Hematopoietic multipotent progenitor cell treated with erythropoietin and hydrocortisone succinate and interleukin-3 and kit ligand, for 8 days (in vitro differentiated cells): ENCODE data around the gene EYS.
"Not testable (repeated sequence)": the region's sequence is repeated elsewhere in the genome, so short reads cannot be mapped to it uniquely, and the experiment has no call there.

Experiments
- DNase-seq: peaks from one replicate; pipeline ENCODE4 v3.0.0-alpha.2; 2015

EYS gene

DNA sequence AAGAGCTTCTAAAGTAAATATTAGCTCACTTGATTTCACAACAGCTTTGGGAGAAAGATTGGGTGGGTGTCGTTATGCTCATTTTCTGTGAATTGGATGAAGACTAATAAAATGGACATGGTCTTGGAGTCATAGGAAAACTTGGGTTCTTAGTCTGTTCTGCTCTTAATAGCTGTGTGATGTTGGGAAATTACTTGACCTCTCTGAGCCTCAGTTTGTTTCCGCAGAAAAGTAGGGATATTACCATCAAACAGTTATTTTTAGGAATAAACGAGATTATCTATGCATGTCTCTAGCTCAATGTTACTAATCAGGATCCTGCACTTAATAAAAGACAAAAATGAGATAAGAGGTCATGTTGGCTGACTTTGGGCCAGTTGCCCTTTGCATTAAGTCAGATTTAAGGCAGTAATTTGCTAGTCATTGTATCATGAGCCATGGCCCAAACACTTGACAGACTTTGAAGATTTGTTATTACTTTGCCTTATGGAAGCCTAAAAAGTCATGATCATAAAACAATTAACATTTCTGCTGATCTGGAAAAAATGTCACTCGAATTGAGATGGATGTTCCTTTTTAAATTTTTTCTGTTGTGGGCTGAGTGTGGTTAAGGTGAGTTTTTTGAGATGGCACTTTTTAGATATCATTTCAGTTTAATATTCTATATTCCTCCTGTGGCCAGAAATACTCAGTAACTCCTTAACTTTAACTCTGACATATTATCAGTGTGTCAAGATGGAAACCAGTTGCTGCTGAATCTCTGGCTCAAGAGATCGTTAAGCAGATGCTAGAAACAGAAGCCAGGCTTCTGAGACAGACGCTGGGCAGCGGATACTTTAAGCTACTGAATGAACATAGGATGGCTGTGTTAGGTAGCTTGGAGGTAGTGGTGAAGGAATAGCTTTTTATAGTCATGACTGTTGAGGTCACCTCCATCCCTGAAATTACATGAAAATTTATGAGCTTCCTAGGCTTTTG lies 1779.8 kb downstream of the EYS start:
- no peak for DNase-seq

DNA sequence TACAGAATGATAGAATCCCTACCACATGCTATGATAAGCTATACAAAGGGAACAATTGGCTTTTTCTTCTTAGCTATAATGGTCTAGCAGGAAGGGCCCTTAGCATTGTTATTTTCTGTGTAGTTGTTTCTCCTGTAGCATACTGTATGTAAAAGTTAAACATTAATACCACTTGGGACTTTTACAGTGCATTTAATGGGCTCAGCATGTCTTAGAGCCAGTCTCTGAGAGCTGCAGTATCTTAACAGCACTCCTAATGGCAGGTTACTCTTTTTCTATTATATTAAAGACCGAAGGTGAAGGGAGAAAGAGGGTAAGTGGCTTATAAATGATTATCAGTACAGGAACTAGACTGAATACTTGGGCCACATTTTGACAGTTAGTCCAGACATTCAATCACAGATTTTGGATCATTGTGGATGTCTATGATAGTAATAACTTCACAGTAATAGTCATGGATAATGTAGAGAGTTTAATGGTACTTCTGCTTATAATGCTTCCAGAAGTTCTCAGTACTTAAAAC lies 1780.7 kb downstream of the EYS start:
- DNase-seq = no peak

DNA sequence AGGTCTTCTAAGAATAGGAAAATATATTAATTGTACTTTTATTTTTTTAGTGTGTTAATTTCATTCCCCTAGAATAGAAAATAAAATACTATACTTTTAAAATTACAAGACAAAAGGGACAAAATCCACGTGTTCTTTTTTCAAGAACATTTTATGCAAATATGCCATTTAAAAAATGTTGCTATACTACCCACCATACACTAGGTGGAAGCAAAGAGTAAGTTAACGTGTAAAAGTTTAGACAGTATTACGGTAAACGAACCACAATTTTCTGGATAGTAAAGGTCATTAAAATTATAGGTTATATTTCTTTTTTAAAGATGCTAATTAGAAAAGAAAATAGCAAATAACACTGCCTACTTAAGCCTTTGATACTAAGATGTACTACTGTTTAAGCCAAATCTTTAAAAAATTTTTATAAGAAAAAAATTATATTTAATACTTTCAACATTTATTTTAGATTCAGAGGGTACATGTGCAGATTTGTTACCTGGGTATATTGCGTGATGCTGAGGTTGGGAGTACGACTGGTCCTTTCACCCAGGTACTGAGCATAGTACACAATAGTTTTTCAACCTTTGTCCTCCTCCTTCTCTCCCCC lies 1783.8 kb downstream of the EYS start:
- peak; percentile 66 for DNase-seq

DNA sequence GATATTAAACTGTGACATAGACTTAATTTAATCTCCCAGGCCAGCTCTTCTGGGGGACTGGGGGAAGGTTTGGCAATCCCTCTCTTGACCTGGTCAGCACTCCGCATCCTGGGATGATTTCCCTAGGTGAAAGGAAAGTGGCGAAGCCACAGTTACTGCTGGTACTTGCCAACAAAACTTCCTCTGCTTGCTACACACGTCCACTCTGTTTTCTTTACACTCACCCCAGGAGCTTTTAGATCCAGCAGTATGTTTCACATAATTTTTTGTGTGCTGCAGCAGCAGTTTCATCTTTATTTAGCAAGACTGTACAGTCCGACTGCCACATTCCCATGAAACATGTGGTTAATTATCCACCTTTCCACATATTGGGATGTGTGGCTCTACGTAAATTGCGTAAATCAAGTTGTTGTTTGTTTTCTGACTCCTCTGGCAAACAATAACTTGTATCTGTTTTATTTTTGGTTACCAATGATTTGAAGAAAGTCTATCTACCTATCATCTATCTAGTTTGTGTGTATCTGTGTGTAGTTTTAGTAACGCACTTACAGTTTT lies 1787.4 kb downstream of the EYS start:
- DNase-seq = no peak

DNA sequence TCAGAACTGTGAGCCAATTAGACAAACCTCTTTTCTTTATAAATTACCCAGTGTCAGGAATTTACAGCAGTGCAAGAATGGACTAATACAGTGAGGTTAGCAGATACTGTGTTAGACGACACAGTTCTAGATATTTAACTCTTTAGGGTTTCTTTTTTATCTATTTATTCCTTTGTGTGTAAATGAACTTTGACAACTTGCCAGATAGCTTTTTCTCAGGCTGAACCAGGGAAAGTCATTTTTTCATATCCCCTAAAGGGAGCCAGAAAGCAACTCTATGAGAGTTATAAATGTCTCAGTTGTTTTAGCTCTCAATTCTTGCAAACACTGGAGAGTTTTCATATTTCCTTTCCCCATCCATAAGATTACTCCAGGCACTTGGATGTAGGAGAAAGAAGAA lies 1794.1 kb downstream of the EYS start:
- DNase-seq = no peak

DNA sequence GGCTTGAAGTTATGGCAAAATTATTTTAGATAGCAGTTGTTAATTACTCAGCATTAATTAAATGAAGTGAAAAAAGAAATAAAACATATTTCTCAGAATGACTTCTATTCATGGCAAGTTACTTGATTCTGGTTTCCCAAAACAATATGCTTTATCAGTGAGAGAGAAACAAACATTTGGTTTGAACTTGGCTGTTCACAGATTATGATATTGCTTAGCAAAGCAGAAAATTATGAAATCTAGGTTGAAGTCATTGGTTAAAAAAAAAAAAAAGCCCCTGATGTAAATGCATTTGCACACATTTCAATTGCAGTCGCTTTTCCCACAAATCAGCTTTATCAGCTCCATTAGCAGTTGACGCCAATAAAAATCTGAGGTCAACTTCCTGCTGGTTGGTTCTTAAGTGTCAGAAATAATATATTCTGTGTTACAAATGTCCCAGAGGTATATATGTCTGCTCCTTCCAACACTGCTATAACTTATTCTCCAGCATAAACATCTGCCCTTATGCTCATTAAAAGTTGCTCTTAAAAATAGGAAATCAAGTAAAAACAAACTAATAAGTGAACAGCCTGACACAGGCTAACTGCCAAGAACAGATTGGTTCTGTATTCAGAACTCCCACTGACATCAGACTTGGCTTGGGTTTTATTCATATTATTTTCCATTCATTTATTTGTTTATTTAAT lies 1796.0 kb downstream of the EYS start:
- no peak for DNase-seq

DNA sequence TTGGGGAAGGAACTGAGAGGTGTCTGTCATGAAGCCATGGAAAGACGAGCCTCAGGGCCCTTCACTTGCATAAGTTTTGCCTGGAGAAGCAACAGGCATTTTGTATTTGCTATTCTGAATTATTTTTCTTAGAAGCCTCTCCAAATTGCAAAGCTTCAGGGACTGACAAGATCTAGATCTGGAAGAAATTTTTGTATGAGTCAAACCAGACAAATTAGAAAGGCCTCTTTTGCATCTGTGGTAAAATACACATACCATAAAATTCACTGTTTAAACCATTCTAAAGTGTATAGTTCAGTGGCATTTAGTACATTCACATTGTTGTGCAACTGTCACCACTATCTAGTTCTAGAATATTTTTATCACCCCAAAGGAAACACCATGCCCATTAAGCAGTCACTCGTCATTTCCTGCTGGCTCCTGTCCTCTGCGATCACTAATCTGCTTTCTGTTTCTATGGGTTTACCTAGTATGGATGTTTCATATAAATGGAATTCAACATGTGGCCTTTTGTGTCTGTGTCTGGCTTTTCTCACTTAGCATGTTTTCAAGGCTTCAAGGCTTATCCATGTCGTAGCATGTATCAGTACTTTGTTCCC lies 1802.3 kb downstream of the EYS start:
- peak; percentile 3 for DNase-seq

DNA sequence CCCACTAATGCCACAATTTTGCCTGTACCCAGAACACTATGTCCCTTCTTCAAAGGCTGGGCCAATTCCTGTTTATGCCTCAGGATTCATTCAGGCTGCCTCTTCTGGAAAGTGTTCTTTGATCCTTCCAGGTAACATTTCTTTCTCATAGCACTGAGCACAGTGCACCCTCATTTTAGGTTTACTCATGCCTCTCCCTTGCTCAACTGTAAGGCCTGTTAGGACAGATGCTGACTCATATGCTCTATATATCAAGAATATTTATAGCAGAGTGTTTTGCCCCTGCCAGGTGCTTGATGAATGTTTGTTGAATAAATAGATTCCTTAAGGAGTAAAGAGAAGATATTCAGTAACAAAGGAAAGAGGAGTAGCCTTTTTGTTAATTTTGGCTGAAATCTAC lies 1807.5 kb downstream of the EYS start:
- no peak for DNase-seq

DNA sequence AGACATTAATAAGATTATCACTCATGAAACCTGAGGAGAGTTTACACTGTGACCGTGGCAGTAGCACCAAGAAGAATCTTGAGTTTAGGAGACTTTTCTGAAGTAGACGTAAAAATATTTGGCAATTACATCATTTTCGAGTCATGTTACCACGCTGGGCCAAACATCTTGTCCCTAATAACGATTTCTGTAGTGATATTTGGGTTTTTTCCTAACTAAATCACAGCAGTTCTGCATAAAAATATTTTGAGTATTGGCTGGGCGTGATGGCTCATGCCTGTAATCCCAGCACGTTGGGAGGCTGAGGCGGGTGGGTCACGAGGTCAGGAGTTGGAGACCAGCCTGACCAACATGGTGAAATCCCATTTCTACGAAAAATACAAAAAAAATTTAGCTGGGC lies 1809.1 kb downstream of the EYS start:
- no peak for DNase-seq

DNA sequence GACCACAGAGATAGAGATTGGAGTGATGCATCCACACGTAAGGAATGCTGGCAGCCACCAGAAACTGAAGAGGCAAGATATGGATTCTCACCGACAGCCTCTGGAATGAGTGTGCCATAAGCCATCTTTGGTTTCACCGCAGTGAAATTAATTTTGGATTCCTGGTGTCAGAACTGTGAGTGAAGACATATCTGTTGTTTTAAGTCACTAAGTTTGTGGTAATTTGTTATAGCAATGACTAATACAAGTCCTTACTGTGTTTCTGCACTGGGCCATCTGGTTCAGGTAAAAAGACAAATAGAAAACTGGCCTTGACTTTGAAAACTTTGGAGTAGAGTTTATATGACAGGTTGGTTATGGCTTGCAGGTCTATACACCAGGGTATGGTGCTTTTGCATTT lies 1809.6 kb downstream of the EYS start:
- DNase-seq = no peak

DNA sequence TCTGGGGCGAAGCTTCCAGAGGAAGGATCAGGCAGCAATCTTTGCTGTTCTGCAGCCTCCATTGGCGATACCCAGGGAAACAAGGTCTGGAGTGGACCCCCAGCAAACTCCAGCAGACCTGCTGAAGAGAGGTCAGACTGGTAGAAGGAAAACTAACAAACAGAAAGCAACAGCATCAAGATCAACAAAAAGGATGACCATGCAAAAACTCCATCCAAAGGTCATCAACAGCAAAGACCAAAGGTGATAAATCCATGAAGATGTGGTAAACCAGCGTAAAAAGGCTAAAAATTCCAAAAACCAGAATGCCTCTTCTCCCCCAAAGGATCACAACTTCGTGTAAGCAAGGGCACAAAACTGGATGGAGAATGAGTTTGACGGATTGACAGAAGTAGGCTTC lies 1818.6 kb downstream of the EYS start:
- DNase-seq = no peak

DNA sequence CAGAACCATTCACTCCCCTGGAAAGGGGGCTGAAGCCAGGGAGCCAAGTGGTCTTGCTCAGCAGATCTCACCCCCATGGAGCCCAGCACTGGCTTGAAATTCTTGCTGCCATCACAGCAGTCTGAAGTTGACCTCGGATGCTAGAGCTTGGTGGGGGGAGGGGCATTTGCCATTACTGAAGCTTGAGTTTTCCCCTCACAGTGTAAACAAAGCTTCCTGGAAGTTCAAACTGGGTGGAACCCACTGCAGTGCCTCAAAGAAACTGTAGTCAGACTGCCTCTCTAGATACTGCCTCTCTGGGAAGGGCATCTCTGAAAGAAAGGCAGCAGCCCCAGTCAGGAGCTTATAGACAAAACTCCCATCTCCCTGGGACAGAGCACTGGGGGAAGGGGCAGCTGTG lies 1819.2 kb downstream of the EYS start:
- DNase-seq = not testable (repeated sequence)

DNA sequence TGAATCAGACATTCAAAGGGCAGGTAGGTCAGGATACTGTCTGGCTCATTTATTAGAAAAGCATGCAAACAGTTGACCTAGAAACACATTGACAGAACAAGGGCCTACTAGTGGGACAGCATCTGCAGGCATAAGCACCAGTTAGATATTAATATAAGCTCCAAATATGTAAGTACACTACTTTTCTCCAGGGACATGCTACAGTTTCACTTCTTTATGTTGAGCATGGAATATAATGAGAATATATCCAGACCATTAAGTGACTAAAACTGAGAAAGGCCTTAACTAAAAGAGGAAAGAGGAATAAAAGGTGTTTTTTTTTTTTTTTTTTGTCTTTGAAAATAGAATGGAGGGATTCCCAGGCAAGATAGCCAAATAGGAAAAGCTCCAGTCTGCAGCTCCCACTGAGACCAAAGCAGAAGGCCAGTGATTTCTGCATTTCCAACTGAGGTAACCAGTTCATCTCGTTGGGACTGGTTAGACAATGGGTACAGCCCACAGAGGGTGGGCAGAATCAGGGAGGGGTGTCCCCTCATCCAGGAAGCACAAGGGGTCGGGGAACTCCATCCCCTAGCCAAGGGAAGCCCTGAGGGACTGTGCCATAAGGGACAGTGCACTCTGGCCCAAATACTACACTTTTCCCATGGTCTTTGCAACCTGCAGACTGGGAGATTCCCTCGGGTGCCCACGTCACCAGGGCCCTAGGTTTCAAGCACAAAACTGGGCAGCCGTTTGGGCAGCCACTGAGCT lies 1819.8 kb downstream of the EYS start:
- DNase-seq = no peak

DNA sequence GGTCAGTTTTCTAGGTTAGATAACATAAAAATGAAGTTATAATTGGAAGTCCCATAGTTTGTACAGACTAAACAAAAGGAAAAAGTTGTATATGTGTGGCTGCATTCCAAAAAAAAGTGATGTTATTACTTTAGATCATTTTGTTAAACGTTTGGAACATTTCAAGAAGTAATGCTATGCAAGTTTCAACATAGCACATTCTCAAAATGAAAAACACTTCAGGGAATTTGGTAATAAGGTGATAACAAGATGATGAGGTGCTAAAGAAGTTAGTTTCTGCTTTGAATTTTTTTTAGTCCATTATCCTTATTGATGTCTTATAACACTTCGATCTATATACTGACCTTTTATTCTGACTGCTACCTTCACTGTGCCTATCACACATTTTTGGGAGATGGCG lies 1820.7 kb downstream of the EYS start:
- DNase-seq = no peak

DNA sequence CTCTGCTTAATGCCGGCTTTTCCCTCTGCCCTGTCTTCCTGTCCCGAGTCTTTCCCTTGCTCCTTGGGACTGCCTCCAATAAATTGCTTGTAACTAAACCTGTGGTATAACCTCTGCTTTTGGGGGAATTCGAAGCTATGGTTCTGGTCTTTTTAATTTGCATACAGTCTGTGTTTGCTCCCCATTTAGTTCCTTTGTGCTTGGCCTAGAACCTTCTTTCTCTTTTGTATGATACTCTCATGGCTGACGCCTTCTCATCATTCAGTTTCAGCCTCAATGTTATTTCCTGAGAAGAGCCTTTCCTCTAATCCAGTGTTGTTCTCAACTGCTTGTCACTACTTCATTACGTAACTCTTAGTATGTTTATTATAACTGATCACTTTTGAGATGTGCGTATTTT lies 1823.4 kb downstream of the EYS start:
- DNase-seq = no peak

DNA sequence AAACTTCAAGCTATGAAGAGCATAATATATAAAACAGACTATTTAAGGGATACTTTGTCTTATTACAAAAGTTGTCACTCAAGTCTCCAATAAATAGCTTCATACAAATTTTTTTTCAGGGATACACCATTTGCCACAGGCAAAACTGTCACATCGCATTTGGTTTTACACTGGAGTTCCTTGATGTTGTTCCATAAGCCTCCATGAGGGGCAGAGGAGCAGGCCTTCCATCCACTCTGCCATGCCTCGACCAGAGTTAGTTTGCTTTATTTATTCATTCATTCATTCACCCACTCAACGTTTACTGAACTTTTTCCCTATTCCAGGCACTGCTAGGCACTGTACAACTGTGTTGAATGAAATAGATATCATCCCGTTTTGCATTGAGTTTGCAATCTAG lies 1824.8 kb downstream of the EYS start:
- DNase-seq = no peak

DNA sequence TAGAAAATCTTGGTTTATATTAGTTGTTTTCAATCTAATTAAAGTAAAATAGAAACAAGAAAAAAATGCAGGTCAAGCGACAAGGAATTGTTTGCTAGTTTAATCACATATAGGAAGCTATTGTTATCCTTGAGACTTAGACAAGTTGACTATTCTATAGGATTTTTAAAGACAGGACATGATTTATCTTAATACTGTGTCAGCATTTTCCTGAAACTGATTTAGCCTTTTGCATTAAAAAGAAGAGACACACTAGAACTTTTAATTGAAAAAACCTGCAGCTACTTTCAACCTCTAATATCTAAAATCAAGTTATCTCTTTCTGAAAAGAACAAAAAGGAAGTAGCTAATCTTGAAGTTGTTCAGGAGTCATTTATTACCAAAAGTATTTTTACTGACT lies 1825.2 kb downstream of the EYS start:
- no peak for DNase-seq

DNA sequence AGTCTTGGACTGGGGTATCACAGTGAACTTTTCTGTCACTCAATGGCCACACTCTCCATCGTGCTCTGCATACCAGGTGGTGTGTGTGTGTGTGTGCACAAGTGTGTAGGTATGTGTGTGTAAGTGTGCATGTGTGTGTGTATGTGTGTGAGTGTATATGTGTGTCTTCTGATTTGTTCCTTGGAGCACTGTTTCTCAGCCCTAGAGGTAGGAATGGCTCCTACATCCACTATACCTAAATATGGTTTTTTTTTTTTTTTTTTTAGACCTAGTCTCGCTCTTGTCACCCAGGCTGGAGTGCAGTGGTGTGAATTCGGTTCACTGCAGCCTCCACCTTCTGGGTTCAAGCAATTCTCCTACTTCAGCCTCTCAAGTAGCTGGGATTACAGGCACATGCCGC lies 1834.8 kb downstream of the EYS start:
- DNase-seq = no peak

DNA sequence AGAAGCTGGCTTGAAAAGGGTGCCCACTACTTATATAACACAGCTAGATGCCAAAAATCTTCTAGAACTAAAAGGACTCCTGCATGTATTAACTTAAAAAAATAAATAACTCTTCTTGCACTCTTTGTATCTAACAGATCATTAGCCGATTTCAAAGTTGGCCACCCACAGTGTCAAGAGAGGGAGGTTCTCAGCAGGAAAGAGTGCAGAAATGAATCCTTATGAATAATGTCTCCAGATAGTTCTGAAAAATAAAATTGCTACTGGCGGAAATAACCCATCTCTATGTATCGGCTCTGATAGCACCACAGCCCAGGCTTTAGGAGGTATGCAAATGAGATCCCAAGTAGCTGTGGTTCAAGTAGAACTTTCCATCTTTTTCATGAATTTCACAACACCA lies 1838.7 kb downstream of the EYS start:
- no peak for DNase-seq

DNA sequence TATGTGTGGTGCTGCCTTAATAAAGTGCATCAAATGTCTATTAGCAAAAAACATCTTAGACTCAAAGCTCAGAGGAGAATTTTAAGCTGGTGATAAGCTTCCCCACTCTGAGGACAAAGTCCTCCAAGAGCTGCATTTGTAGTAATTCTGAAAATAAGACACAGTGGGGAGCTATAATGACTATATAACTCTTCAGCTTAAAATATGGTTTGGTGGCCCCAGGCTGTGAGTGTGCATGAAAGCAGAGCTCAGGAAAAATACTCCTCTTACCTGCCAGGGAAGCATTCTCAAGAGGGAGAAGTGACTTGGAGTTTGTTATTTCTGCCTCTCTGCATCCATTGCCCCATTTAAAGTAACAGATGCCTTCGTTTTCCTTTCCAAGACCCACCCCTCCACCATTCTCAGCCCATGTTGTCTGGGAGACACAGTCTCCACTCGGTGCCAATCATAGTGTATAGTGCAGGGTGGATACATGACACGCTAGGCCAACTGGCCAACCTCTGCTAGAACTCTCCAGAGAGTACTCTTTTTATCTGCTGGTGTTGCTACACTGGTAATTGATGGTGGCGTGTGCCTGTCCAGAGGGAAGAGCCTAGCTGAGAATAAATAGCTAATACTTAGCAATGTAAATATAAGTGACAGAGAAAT lies 1842.2 kb downstream of the EYS start:
- no peak for DNase-seq

DNA sequence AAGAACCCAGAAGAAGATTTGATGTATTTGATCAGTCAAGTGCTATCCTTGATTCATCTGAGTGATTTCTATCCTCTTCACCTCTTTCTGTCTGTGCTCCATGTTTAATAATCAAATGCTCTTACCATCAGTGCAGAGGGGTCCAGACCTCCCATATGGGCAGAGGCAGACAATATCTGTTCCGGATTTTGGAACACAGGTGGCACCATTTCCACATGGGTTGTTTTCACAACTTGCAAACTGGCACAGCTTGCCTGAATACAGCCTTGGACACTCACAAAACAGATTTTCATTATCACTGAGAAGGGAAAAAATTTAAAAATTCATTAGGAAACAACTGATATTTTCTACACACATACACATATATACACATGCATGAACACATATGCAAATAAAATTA lies 1843.0 kb downstream of the EYS start:
- DNase-seq = no peak
